ENCODE results near the gene KIF1A. TPM values are rescaled to one million over a fixed set of nuclear protein-coding genes. Genes with fewer than 3 reads are reported as not detected.

The KIF1A gene
- total RNA-seq, 4 donors from 2014 or later = 1.7 to 4.1 (median 3.4) TPM

DNA sequence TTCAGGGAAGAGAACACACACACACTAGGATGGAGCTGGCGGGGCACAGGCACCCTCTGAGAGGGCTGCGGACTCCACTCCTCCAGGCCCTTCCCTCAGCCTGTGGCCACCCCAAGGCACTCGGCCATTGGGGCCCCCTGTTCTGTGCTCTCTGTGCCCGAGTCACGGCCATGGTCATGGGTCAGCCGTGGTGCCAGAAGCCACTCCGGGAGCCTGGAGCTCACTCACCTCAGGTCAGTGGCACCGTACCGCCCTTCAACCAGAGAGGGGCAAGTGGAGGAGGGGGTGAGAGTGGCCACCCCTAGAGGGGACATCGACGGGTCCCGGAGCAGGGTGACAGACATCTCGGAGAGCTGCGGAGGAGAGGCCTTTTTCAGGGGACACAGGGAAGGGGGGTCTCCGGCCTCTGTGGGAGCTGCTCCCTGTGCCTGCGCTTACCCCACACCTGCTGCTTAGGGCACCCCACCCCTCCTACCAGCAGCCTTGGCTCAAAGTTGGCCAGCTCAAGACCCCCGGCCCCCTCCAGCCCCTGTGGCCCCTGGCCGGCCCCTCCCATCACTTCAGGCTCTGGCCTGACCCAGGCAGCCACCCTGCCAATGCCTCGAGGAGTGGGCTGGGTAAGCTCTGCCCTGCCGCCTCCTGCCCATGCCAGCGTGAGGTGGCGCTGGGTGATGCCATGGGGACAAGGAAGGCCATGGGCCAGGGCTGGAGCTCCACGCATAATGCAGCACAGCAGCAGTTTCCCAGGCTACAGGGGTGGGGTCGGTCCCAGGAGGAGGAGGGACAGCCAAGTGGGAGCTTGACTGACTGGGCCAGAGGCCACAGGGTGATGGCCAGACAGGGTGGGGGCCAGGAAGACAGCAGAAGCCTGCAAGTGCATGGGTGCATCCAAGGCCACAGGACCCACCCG, 99.1 kb downstream of the KIF1A start:
- Histone ChIP-seq H3K4me3 (no peak overlapping the region), H3K27ac (replicated peaks in 1 of 4) (no peak overlapping the region), H3K9me3 (no peaks in the 10 kb centered on the region), H3K27me3 (peaks cover 0 to 9% (median 0%) of the 10 kb centered on the region in 4 donors), H3K4me1 (no peaks in the 10 kb centered on the region), H3K36me3 (no peaks in the 10 kb centered on the region)
- TF ChIP-seq POLR2A (IDR thresholded peaks at IDR 0.05; ENCODE audit: low read depth) (no peak), POLR2AphosphoS5 (IDR thresholded peaks at IDR 0.05) (no peak), CTCF (IDR thresholded peaks at IDR 0.05) (no peak), EP300 (IDR thresholded peaks at IDR 0.05) (no peak)
- WGBS = 88% methylated on average over 20 of the region's 25 CpGs
- DNase-seq (ENCODE audit: extremely low spot score) = no peak
- intact Hi-C loops (cut with DNase I) = no loop called here

GRCh38 chr2:240719676-240720545, 100.1 kb downstream of the KIF1A start:
- WGBS = 89% methylated on average over 5 of the region's 25 CpGs
- no peak for TF ChIP-seq POLR2AphosphoS5 (IDR thresholded peaks at IDR 0.05)
- no peak for TF ChIP-seq POLR2A (IDR thresholded peaks at IDR 0.05; ENCODE audit: low read depth)
- no peak for TF ChIP-seq EP300 (IDR thresholded peaks at IDR 0.05)
- Histone ChIP-seq H3K27me3 (peaks cover 0 to 12% (median 0%) of the 10 kb centered on the region in 4 donors), H3K4me3 (no peak overlapping the region), H3K36me3 (no peaks in the 10 kb centered on the region), H3K4me1 (no peaks in the 10 kb centered on the region), H3K9me3 (no peaks in the 10 kb centered on the region), H3K27ac (replicated peaks in 1 of 4) (no peak overlapping the region)
- no peak for DNase-seq (ENCODE audit: extremely low spot score)
- intact Hi-C loops (cut with DNase I) = no loop called here

DNA sequence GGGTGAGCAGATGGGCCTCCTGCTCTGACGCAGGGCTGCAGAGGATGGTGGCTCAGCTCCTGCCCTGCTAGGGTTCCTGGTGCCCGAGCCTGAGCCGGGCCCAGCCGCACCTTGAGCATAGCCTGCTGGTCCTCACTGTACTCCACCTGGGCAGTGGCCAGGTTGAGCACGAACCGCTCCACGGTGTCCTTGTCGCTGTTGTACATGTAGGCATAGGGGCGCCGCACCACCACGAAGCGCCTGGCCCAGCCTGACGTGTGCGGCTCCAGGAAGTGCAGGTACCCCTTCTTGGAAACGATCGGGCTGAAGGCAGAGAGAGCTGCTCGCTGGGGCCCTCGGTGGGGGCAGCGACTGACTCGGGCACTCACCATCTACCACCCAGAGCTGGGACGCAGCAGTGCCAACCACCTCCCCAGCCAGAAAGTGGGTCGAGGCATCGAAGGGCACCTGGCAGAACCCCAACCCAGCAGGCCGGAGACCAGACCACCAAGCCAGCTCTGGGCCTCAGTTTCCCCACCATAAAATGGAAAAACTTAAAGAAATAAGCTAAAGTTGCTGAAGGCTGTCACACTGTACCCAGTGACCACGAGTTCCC, 101.0 kb downstream of the KIF1A start:
- no peaks in the 10 kb centered on the region for H3K9me3 ChIP-seq
- no peaks in the 10 kb centered on the region for H3K4me1 ChIP-seq
- H3K36me3 ChIP-seq = no peaks in the 10 kb centered on the region
- 91% methylated on average over 9 of the region's 25 CpGs for WGBS
- H3K4me3 ChIP-seq = no peak overlapping the region
- intact Hi-C loops (cut with DNase I) = no loop called here
- no peak for DNase-seq (ENCODE audit: extremely low spot score)
- H3K27ac ChIP-seq (replicated peaks in 1 of 4) = no peak overlapping the region
- no peak for TF ChIP-seq EP300 (IDR thresholded peaks at IDR 0.05)
- no peak for TF ChIP-seq CTCF (IDR thresholded peaks at IDR 0.05)
- no peak for TF ChIP-seq POLR2AphosphoS5 (IDR thresholded peaks at IDR 0.05)
- TF ChIP-seq POLR2A (IDR thresholded peaks at IDR 0.05; ENCODE audit: low read depth) = no peak
- peaks cover 0 to 17% (median 0%) of the 10 kb centered on the region in 4 donors for H3K27me3 ChIP-seq

GRCh38 chr2:240717681-240718581, 102.1 kb downstream of the KIF1A start:
- WGBS = 93% methylated on average over 18 of the region's 31 CpGs
- Histone ChIP-seq H3K4me1 (no peaks in the 10 kb centered on the region), H3K27me3 (peaks cover 0 to 17% (median 0%) of the 10 kb centered on the region in 4 donors), H3K36me3 (no peaks in the 10 kb centered on the region), H3K4me3 (no peak overlapping the region), H3K27ac (replicated peaks in 1 of 4) (no peak overlapping the region), H3K9me3 (no peaks in the 10 kb centered on the region)
- DNase-seq (ENCODE audit: extremely low spot score) = no peak
- TF ChIP-seq CTCF (IDR thresholded peaks at IDR 0.05) (no peak), EP300 (IDR thresholded peaks at IDR 0.05) (no peak)
- intact Hi-C loops (cut with DNase I) = no loop called here
